Activated naive CD4-positive, alpha-beta T cell (primary cell): ENCODE results near the gene GALNT12.

Experiments
- DNase-seq, 4 experiments: peaks; one replicate each; lab custom pipeline; 2025; lab: John Stamatoyannopoulos, UW

Gene GALNT12

GRCh38 chr9:98805506-98806272 is 1.8 kb upstream of the GALNT12 start:
- DNase-seq = no peak

GRCh38 chr9:98806394-98807035 is 955 bp upstream of the GALNT12 start:
- DNase-seq = no peak

- no peak for DNase-seq
These were observed 335 bp downstream of the GALNT12 start for GRCh38 chr9:98807814-98808195.

- no peak for DNase-seq
These were observed 943 bp downstream of the GALNT12 start for GRCh38 chr9:98808411-98808815.

- no peak for DNase-seq
These were observed 1.4 kb downstream of the GALNT12 start for GRCh38 chr9:98808875-98809274.

- no peak for DNase-seq
These were observed 2.0 kb downstream of the GALNT12 start for GRCh38 chr9:98809311-98810101.

GRCh38 chr9:98810102-98810842 is 2.8 kb downstream of the GALNT12 start:
- DNase-seq = no peak

GRCh38 chr9:98811051-98811650 is 3.7 kb downstream of the GALNT12 start:
- no peak for DNase-seq

GRCh38 chr9:98815391-98815951 is 8.0 kb downstream of the GALNT12 start:
- no peak for DNase-seq

- DNase-seq = no peak
These were observed 11.3 kb downstream of the GALNT12 start for GRCh38 chr9:98818764-98819163.

GRCh38 chr9:98819231-98819630 is 11.8 kb downstream of the GALNT12 start:
- no peak for DNase-seq

- DNase-seq = no peak
These were observed 14.4 kb downstream of the GALNT12 start for GRCh38 chr9:98821831-98822230.

GRCh38 chr9:98822661-98823060 is 15.2 kb downstream of the GALNT12 start:
- DNase-seq = no peak

GRCh38 chr9:98823666-98824334 is 16.3 kb downstream of the GALNT12 start:
- no peak for DNase-seq

GRCh38 chr9:98825414-98825813 is 17.9 kb downstream of the GALNT12 start:
- no peak for DNase-seq

GRCh38 chr9:98826716-98827115 is 19.2 kb downstream of the GALNT12 start:
- DNase-seq = no peak

GRCh38 chr9:98829766-98830165 is 22.3 kb downstream of the GALNT12 start:
- DNase-seq = no peak

GRCh38 chr9:98830554-98830953 is 23.1 kb downstream of the GALNT12 start:
- DNase-seq = no peak

- no peak for DNase-seq
These were observed 24.2 kb downstream of the GALNT12 start for GRCh38 chr9:98831696-98832095.

- no peak for DNase-seq
These were observed 25.3 kb downstream of the GALNT12 start for GRCh38 chr9:98832768-98833089.
